Endothelial cell of umbilical vein (primary cell): ENCODE measurements around the gene PTGR3. TPM values are rescaled to one million over a fixed set of nuclear protein-coding genes. Genes with fewer than 3 reads are reported as not detected.

ENCODE experiments used
- BruUV-seq: library from RNA; stranded (reverse); fragments of 400-500 nt; replicated peaks from 2 replicates; lab custom pipeline; 2021; lab: Mats Ljungman, UMichigan
- CTCF ChIA-PET: fragments of 300-600, 350-600 bp; sonication (Branson Sonifier 250); formaldehyde crosslinking; loops from one replicate; lab custom pipeline; 2021; ENCODE audit warnings: antibody characterized with exemption, inconsistent platforms; lab: Charles Lee
- POLR2A ChIA-PET: fragments of 300-600, 350-600 bp; sonication (Branson Sonifier 250); formaldehyde crosslinking; loops from one replicate; lab custom pipeline; 2021; ENCODE audit warnings: antibody characterized with exemption, inconsistent platforms; lab: Charles Lee
- DNase-seq: peaks from one replicate; pipeline ENCODE4 v3.0.0-alpha.2; 2011; ENCODE audit warnings: low read depth, low spot score
- FAIRE-seq: peaks from 2 replicates; lab custom pipeline; 2011; peaks lifted over from hg19 to GRCh38; lab: Jason Lieb, UNC
- H2AFZ ChIP-seq: 2 replicates; pipeline ENCODE4 v1.6.0; 2012; ENCODE audit warnings: low read depth, low read length, control low read depth, inconsistent platforms
- H3K27ac ChIP-seq: 2 replicates; pipeline ENCODE4 v1.5.1; 2011; ENCODE audit warnings: low read depth, mild to moderate bottlenecking, control low read depth, low read length, moderate library complexity; ENCODE audit not compliant: insufficient read depth
- H3K27me3 ChIP-seq, 2 experiments: 2 replicates each; pipeline versions ENCODE4 v1.6.0 to v1.6.1; 2011; ENCODE audit warnings: low read length in 2 of 2, mixed read lengths in 1 of 2; ENCODE audit not compliant: control insufficient read depth in 2 of 2, insufficient read depth in 2 of 2
- H3K36me3 ChIP-seq, 2 experiments: 2 replicates in 1 of 2; 3 replicates in 1 of 2; pipeline ENCODE4 v1.5.1; 2011; ENCODE audit warnings: low read length in 2 of 2, mild to moderate bottlenecking in 1 of 2, moderate library complexity in 1 of 2; ENCODE audit not compliant: control insufficient read depth in 2 of 2, insufficient read depth in 2 of 2; ENCODE audit errors: extremely low read depth in 1 of 2
- H3K4me1 ChIP-seq: 3 replicates; pipeline ENCODE4 v1.5.1; 2011; ENCODE audit warnings: mild to moderate bottlenecking, low read length; ENCODE audit not compliant: control insufficient read depth, insufficient read depth; ENCODE audit errors: extremely low read depth
- H3K4me2 ChIP-seq: 2 replicates; pipeline ENCODE4 v1.6.1; 2011; ENCODE audit warnings: low read length, control low read depth, mixed read lengths; ENCODE audit not compliant: insufficient read depth
- H3K4me3 ChIP-seq, 3 experiments: fragments of 200-600 bp in 1 of 3; sonication (generic), shearing (Covaris generic) in 1 of 3; replicated peaks in 1 of 3; 2 replicates each; pipeline ENCODE4 v1.5.1; 2011 to 2016; ENCODE audit warnings: control low read depth in 3 of 3, low read length in 3 of 3, mild to moderate bottlenecking in 2 of 3, inconsistent platforms in 1 of 3, low read depth in 1 of 3, moderate library complexity in 1 of 3; ENCODE audit not compliant: insufficient read depth in 1 of 3
- H3K79me2 ChIP-seq: 2 replicates; pipeline ENCODE4 v1.6.0; 2012; ENCODE audit warnings: low read length, inconsistent platforms; ENCODE audit not compliant: control insufficient read depth, insufficient read depth
- H3K9ac ChIP-seq: replicated peaks from 2 replicates; pipeline ENCODE3; 2011; ENCODE audit warnings: low read length, control low read depth; ENCODE audit not compliant: insufficient read depth; ENCODE audit errors: extremely low read depth
- H3K9me1 ChIP-seq: replicated peaks from 3 replicates; pipeline ENCODE4 v1.6.0; 2011; ENCODE audit warnings: mild to moderate bottlenecking, low read length; ENCODE audit not compliant: control insufficient read depth, insufficient read depth; ENCODE audit errors: extremely low read depth
- H3K9me3 ChIP-seq: replicated peaks from 2 replicates; pipeline ENCODE4 v1.5.1; 2012; ENCODE audit warnings: low read length, inconsistent platforms; ENCODE audit not compliant: control insufficient read depth, insufficient read depth
- H4K20me1 ChIP-seq: replicated peaks from 2 replicates; pipeline ENCODE3; 2011; ENCODE audit warnings: mild to moderate bottlenecking, low read length; ENCODE audit not compliant: control insufficient read depth, insufficient read depth; ENCODE audit errors: extremely low read depth
- EZH2 ChIP-seq: IDR thresholded peaks from 2 replicates; pipeline ENCODE4 v1.6.1; 2012; ENCODE audit warnings: borderline replicate concordance, low read depth, mild to moderate bottlenecking, moderate library complexity, low read length, inconsistent platforms; ENCODE audit not compliant: severe bottlenecking
- FOS ChIP-seq: IDR thresholded peaks from 2 replicates; pipeline ENCODE4 v1.6.1; 2011; ENCODE audit warnings: mild to moderate bottlenecking, low read length, moderate library complexity, borderline replicate concordance; ENCODE audit not compliant: insufficient read depth
- GATA2 ChIP-seq: IDR thresholded peaks from 2 replicates; pipeline ENCODE4 v1.7.0; 2011; ENCODE audit warnings: low read depth, mild to moderate bottlenecking, moderate library complexity, mixed read lengths, low read length; ENCODE audit not compliant: insufficient read length, insufficient read depth
- JUN ChIP-seq: IDR thresholded peaks from 2 replicates; pipeline ENCODE4 v1.6.1; 2011; ENCODE audit warnings: borderline replicate concordance, low read depth; ENCODE audit not compliant: insufficient read length, insufficient read depth
- MYC ChIP-seq: IDR thresholded peaks from one replicate; pipeline ENCODE4 v1.6.1; 2011; ENCODE audit warnings: mild to moderate bottlenecking, low read depth, low read length
- POLR2A ChIP-seq: IDR thresholded peaks from 2 replicates; pipeline ENCODE4 v1.6.1; 2012; ENCODE audit warnings: low read depth, mild to moderate bottlenecking, control low read depth, low read length
- POLR2AphosphoS5 ChIP-seq: IDR thresholded peaks from 2 replicates; pipeline ENCODE4 v1.6.1; 2012; ENCODE audit warnings: low read depth, mild to moderate bottlenecking, control low read depth, low read length, moderate library complexity; ENCODE audit not compliant: insufficient read depth
- dilution Hi-C: fragments of 300-500 bp; cut with MboI; formaldehyde crosslinking; loops from one replicate; pipeline ENCODE4 v1.15.0; 2019; ENCODE audit warnings: low sequenced_read_pairs; ENCODE audit not compliant: extremely low pct_ligation_motif_present
- intact Hi-C: fragments of 100-400 bp; cut with micrococcal nuclease; formaldehyde crosslinking; loops from one replicate; pipeline ENCODE4 v1.10.0; 2022
- polyA plus RNA-seq, 4 experiments: library from polyadenylated mRNA; depleted of rRNA in 3 of 4; stranded (reverse) in 3 of 4; unstranded in 1 of 4; fragments of >200 nt; gene quantifications; 2 replicates each; pipeline versions ENCODE4 v1.2.1 to v1.2.3, GENCODE V29; 2011 to 2012; ENCODE audit warnings: missing spikeins in 1 of 4
- total RNA-seq: library from RNA; stranded (reverse); gene quantifications from 2 replicates; pipeline ENCODE4 v1.2.3, GENCODE V29; 2021
- TF ChIP-seq, protein P1 (sequence below): IDR thresholded peaks from 2 replicates; pipeline ENCODE4 v1.6.1; 2011; ENCODE audit not compliant: insufficient read depth, insufficient read length
- TF ChIP-seq, protein P2 (sequence below), 2 donors: IDR thresholded peaks; 1 replicate in 1 of 2; 2 replicates in 1 of 2; pipeline ENCODE4 v1.5.1; 2011; ENCODE audit warnings: low read length in 2 of 2, mild to moderate bottlenecking in 2 of 2, moderate library complexity in 2 of 2, control low read depth in 1 of 2, inconsistent platforms in 1 of 2, low read depth in 1 of 2; ENCODE audit not compliant: insufficient read depth in 1 of 2; ENCODE audit errors: extremely low read depth in 1 of 2

The PTGR3 gene
- total and polyA plus RNA-seq, 2 donors (not counting 3 experiments of a cell fraction or from before 2014, with no cell fraction given) = 13.9 to 21.9 TPM

GRCh38 chr18:75255094-75255493, 46.2 kb upstream of the PTGR3 start:
- Histone ChIP-seq H3K4me3 (no peak overlapping the region), H3K4me1 (peaks cover 13% of the 10 kb centered on the region), H3K27me3 (no peaks in the 10 kb centered on the region), H3K79me2 (peaks cover 3% of the 10 kb centered on the region), H3K4me2 (no peak overlapping the region), H3K9me3 (no peaks in the 10 kb centered on the region), H2AFZ (no peak overlapping the region), H3K36me3 (no peaks in the 10 kb centered on the region), H3K27ac (no peak overlapping the region), H3K9ac (no peak overlapping the region), H3K9me1 (no peaks in the 10 kb centered on the region), H4K20me1 (no peaks in the 10 kb centered on the region)
- POLR2A ChIA-PET = no interaction called here
- dilution Hi-C loops (no loop called here), intact Hi-C loops (no loop called here)
- FAIRE-seq = no peak
- TF ChIP-seq POLR2A (no peak), GATA2 (no peak), EZH2 (no peak), MYC (no peak), POLR2AphosphoS5 (no peak), JUN (no peak), FOS (no peak)
- TF ChIP-seq, protein P1, sequence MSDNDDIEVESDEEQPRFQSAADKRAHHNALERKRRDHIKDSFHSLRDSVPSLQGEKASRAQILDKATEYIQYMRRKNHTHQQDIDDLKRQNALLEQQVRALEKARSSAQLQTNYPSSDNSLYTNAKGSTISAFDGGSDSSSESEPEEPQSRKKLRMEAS = no peak
- TF ChIP-seq, protein P2, sequence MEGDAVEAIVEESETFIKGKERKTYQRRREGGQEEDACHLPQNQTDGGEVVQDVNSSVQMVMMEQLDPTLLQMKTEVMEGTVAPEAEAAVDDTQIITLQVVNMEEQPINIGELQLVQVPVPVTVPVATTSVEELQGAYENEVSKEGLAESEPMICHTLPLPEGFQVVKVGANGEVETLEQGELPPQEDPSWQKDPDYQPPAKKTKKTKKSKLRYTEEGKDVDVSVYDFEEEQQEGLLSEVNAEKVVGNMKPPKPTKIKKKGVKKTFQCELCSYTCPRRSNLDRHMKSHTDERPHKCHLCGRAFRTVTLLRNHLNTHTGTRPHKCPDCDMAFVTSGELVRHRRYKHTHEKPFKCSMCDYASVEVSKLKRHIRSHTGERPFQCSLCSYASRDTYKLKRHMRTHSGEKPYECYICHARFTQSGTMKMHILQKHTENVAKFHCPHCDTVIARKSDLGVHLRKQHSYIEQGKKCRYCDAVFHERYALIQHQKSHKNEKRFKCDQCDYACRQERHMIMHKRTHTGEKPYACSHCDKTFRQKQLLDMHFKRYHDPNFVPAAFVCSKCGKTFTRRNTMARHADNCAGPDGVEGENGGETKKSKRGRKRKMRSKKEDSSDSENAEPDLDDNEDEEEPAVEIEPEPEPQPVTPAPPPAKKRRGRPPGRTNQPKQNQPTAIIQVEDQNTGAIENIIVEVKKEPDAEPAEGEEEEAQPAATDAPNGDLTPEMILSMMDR (IDR thresholded peaks at IDR 0.05; ENCODE audit: extremely low read depth in 1 of 2, insufficient read depth in 1 of 2, low read depth in 1 of 2, low read length in 2 of 2) = no peak
- CTCF ChIA-PET = interaction anchor here (1.1 to 1.2 kb wide), 2 partner anchors 9 to 12 kb away, joined by 4 to 6 read pairs; no protein-coding TSS in a partner anchor
- no peak for DNase-seq
- no TSS peak for BruUV-seq
